Activated T-cell treated with anti-CD3 and anti-CD28 coated beads for 4 hours (primary cell): Measurements from ENCODE around the gene NDUFS4.
"Not testable (repeated sequence)": the region's sequence is repeated elsewhere in the genome, so short reads cannot be mapped to it uniquely, and the experiment has no call there.

ENCODE experiments used
- DNase-seq: peaks from one replicate; pipeline ENCODE4 v3.0.0-alpha.2; 2020

The NDUFS4 gene

DNA sequence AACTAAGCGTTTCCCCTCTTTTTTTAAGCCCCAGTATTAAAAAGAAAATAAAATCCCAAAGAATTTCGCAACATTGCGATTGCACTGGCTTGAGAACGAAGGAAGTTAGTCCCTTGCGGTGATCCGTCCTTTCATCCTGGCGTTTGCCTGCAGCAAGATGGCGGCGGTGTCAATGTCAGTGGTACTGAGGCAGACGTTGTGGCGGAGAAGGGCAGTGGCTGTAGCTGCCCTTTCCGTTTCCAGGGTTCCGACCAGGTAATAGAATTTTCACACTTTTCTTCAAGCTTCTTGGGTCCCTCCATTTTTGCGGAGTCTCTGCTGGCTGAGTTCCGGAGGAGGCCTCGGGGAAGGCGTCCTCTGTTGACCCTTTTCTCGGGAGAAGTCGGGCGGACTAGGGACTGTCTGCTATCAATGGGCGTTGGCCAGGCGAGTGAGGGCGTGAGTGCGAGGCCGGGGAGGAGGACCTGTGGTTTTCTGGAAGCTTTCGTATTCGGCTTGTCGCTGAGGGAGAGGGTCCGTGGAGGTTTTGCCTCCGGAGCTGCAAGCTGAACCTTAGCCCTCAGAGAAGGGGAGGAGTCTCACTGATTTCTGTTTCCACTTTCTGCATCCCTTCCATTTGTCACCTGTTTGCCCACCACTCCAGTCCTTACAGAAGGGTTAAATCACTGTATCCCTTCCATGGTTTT lies at the start of gene NDUFS4:
TSS of gene NDUFS4 (plus strand) at position 134 of the 686 bp plus-strand sequence. CDS start at position 158, 24 bp downstream.
- peak; percentile 73 for DNase-seq

DNA sequence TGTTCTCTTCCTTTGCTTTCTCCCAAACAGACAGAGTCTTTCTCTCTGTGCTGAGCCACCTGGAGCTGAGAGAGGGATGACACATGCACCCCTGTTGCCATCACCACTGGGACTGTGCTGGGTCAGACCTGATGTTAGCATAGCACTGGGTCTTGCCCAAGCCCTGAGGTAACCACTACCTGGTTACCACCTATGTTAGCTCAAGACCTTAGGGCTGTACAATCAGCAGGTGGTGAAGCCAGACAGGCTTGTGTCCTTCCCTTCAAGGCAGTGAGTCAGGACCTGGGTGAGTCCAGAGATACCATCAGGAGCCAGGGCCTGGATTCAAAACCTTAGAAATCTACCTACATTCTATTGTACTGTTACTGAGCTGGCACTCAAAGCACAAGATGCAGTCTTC lies 47.9 kb upstream of the NDUFS4 start:
- no peak for DNase-seq

DNA sequence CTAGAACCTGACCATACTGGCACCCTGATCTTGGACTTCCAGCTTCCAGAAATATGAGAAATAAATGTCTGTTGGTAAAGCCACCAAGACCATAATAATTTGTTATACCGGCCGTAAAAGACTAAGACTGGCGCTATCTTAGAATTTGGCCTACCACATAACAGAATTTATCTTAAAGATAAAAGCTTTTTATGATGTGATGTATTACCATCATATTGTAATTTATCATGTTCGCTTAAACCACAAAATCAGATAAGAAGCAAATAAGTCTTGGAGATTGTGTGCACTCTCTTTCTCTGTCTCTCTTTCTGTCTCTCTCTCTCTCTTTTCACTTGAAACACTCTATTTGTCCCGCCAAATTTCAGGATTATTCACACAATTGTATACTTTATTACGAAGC lies 44.5 kb upstream of the NDUFS4 start:
- no peak for DNase-seq

DNA sequence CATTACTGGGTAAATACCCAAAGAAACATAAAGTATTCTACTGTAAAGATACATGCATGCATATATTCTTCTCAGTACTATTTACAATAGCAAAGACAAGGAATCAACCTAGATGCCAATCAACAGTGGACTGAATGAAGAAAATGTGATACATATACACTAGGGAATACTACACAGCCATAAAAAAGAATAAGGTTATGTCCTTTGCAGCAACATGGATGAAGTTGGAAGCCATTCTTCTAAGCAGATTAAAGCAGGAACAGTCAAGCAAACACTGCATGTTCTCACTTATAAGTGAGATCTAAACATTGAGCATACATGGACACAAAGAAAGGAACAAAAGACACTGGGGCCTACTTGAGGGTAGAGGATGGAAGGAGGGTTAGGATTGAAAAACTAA lies 39.6 kb upstream of the NDUFS4 start:
- DNase-seq, result no peak

DNA sequence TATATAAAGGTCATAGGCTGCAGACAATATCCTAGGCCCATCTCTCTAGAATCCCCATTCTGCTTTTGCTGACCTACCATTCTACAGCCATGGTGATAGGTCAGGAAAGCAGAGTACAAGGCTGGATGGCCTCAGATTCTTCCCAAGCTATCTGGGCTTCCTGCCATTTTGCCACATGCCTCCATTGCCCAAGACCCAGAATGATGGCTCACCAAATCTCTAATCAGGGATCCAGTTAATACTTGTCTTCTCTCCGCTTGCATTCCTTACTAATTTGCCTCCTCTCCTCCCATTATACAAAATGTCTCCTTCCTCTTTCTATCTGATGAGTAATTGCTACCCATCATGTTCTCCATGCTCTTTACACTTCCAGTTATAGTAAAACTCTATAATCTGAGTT lies 22.7 kb upstream of the NDUFS4 start:
- DNase-seq, result no peak

DNA sequence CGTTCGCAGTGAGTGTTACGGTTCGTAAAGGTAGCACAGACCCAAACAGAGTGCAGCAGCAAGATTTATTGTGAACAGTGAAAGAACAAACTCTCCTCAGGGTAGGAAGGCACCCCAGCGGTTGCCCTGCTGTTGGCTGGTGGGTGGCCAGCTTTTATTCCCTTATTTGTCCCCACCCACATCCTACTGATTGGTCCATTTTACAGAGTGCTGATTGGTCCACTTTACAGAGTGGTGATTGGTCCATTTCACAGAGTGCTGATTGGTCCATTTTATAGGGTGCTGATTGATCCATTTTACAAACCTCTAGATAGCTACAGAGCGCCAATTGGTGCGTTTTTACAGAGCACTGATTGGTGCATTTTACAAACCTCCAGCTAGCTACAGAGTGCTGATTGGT lies 19.7 kb upstream of the NDUFS4 start:
- DNase-seq, result not testable (repeated sequence)

DNA sequence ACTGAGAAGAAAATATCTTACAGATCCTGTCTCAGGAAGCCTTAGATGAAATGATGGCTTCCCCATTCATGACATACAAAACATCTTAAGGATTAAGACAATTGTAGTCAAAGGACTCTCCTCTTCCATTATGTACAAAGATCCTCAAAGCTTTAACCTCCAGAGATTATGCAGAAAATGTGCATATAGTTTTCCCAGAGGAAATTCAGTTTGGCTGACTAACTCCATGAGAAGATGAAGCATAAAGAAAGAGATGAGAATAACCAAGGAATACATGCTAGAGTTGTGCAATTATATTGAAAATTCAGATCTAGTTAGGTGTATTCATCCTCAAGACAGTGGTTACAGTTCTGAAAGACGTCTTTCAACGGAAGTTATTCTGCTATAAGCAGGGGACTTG lies 18.6 kb upstream of the NDUFS4 start:
- no peak for DNase-seq

DNA sequence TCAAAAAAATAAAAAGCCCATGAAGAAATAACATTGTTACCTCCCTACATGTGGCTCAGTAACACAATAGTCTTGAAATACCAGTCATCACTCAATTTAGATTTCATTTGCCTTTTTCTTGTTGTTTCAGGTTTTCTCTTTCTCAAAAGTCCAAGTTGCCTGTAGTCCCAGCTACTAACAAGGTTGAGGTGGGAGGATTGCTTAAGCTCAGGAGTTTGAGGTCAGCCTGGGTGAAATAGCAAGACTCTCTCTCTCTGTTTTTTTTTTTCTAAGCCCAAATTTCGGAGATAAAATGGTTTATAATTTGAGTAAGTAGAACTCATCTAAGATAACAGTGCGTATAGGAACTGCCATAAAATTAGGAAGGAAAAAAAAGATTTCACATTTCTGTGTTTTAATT lies 17.5 kb upstream of the NDUFS4 start:
- DNase-seq, result no peak

DNA sequence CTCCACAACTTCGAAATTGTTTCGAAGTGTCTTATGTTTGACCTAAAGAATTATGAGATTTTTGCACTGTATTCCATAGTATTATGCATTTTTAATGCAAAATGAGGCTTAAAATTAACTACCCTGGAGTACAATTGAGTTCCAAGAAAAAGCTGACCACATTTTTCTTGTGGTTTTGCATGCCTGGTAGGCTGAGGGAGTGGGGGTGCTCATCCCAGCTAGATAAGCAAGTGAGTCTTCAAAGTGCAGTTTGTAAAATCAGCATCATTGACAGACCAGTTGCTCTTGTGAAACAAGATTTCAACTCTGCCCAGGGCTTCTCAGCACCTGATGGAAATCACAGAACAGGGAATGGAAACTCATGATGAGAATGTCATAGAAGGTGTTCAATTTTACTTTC lies 17.0 kb upstream of the NDUFS4 start:
- DNase-seq, result no peak

DNA sequence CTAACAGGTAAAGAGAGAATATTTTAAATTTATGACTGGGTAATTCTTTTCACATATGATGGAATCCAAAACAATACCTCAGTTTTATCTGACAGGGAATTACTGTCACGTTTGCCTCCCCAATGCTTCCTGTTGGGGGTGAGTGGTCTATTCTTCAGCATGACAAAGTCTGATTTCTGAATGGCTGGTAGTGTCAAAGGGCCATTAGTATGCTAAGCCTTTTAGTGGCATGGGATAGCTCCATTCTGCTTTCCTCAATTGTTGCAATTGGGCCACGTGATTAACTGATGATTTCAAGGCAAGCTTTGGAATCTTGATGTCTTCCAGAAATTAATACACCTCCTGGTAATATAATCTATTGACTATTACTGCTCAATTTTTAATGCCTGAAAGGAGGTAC lies 14.7 kb upstream of the NDUFS4 start:
- no peak for DNase-seq

DNA sequence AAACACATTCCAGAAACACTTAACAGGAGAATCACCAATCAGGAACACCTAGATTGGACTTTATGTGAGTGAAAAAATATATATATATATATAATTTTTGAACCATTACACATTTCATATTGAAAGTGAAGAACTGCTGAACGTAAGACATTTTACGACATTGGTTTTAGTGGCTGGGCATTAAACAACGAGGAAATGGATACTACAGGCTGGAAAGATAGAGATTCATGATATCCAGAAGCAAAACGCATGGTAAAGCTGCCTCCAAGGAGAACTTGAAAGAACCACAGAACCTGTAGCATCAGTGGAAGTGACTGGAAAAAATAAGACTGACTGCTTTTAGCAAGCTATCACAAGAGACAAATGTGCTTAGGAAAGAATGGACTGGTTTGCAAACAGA lies 13.2 kb upstream of the NDUFS4 start:
- no peak for DNase-seq

DNA sequence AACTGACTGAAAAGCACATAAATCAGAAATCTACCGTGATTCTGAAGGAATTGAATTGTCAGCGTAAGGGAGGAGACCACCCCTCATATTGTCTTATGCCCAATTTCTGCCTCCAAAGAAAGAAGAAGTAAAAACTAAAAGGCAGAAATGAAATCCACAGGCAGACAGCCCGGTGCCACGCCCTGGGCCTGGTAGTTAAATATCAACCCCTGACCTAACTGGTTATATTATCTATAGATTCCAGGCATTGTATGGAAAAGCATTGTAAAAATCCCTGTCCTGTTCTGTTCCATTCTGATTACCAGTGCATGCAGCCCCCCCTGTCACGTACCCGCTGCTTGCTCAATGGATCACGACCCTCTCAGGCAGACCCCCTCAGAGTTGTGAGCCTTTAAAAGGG lies 11.9 kb upstream of the NDUFS4 start:
- not testable (repeated sequence) for DNase-seq

DNA sequence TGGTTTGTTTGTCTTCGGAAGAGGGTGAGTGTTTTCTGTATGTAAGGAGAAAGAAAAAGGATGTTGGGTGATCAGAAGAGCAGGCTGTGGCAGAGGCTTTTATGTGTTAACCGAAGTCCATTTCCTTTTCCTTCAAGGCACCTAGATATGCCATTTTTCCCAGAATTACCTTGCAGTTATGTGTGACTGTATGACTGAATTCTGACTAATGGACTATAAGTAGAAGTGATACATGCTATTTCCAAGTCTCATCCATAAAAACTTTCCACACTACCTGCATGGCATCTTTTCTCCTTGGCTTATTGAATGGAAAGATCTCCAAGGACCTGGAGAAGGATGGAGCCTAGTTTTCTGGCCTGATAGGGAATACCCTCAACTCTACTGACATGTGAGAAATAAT lies 10.6 kb upstream of the NDUFS4 start:
- no peak for DNase-seq

DNA sequence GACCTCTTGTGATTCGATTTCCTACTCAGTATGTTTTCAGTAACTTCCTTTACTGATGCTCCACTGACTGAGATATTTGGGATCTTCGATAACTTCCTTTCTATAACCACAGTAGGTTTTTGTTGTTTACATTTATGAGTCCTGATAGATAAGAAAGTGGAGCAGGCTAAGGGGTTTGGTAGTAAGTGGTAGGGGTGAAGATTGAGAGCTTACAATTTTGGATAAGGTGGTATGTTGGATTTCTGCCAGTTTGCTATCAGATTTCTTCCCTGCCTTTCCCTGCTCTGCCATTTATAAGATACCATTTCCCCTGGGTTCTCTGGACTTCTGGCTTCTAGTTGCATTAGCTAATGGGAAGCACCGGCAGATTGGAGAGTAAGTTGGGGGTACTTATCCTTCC lies 7.9 kb upstream of the NDUFS4 start:
- DNase-seq, result no peak

DNA sequence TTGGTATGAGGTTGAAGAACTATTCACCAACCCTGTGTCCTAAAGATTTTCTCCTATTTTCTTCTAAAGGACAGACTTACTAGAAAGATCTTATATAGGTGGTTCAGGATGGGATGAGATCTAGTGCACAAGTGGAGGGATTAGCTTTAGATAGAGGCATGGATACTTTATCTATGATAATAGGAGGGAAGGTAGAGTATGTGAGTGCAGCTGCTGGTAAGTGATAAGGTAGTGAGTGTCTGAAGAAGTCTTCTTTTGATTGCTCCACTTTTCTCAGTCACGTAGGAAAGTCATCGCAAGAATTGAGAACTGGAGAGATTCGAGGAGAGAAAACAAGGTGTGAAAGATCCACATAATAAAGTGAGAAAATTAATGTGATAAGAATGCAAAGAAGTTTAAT lies 6.0 kb upstream of the NDUFS4 start:
- no peak for DNase-seq

DNA sequence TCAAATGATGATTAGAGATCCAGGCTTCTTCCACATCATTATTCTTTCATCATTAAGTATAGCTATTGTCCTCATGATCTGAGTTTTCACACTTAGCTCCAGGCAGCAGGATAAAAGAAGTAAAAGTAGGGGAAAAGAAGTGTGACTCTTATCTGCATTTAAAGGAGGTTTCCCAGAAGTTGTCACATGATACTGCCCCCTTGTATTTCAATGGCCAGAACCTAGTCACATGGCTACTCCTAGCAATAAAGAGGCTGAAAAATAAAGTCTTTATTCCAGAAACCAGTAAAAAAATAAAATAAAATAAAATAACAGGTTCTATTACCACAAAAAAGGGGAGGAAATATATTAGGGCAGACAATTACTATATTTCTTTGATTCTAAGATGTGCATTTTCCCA lies 5.3 kb upstream of the NDUFS4 start:
- no peak for DNase-seq

DNA sequence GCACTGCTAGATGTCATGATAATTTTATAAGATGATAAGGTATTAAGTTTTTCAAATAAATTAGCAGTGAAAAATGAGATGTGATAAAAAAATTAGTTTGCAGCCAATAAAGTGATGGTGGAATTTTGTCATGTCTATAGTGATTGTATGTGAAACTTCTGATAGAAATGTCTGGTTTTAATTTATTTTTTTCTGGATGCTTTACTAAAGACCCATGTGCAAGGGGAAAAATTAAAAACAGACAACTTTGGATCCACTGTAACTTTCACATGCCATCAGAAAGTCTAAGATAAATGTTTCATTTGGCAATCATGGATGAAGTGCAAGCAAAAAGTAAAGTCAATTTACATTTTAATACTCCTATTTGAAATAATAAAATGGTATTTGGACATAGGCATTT lies 4.4 kb upstream of the NDUFS4 start:
- no peak for DNase-seq

DNA sequence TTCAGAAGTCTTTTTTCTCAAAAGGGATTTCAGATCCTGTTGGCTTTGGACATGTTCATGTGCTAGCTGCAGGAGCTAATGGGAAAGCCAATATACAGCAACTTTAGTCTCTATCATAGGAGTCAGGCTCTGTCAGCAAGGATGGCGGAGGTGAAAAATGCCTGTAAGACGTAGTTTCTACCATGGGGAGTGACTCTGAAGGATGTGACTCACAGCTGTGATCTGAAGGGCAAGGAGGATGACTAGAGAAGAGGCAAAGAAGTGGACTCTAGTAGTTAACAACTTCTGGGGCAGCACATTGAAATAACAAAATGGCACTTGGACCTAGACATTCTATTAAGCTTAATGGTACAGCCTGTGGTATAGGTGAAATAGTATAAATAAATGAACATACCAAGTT lies 3.1 kb upstream of the NDUFS4 start:
- no peak for DNase-seq

DNA sequence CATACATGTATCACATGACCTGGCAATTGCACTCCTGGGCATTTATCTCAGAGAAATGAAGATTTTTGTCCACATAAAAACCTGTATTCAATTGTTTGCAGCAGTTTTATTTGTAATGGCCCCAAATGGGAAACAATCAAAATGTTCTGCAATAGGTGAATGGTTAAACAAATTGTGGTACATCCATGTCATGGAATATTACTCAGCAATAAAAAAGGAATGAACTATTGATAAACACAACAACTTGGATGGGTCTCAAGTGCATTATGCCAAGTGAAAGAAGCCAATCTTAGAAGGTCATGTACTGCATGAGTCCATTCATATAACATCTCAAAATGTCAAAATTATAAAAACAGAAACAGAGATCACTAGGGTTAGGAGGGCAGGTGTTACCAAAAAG lies 1.5 kb upstream of the NDUFS4 start:
- no peak for DNase-seq

DNA sequence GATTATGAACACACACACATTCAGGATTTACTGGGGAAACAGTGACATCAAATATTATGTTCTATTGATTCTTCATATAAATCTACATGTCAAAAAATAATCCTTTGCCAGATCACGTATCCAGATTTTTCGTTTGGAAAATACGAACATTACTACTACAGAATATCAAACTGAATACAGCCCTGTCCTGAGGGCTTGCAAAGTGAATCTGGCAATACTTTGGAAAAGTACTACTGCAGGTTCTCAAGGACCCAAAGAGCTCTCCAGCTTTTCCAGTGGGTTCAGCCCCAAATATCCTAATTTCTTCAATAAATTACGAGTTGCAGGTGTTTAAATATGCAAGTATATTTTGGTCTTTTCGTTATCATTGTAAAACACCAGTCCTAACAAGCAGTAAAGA lies 411 bp upstream of the NDUFS4 start:
- no peak for DNase-seq

DNA sequence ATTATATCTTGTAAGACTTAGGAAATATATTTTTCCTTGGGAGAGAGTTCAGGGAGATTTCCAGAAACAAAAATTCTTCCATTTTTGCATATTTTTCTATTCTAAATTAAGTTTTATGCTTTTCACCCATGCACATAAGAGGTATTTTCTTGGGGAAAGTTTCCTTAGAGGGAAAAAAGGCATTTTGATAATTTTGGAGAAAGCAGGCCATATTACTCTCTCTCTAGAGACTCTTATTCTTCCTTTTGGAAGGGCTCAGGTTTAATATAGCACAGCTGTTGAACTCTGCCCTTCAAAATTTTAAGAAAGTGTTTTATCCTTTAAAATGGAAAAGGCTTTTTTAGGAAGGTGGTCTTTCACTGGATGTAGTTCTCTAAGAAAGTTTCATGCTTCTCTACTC lies 8.0 kb downstream of the NDUFS4 start:
- DNase-seq, result no peak

DNA sequence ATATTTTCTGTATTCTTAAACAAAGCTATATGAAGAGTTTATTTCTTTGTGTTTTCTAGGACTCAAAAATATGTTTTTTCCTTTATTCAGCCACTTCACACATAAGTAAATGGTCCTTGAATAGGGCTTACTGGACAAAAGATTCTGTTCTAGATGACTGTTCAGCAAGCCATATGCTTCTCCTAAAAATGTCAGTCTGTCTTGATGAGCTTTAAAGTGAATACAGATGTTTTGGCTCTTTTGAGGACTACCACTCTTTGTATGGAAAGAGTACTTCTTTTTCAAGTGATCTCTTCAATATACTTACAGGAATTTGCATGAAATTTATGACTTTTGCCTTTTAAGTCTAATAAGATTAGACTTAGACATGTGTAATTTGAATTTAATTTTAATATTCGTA lies 8.4 kb downstream of the NDUFS4 start:
- DNase-seq, result no peak

DNA sequence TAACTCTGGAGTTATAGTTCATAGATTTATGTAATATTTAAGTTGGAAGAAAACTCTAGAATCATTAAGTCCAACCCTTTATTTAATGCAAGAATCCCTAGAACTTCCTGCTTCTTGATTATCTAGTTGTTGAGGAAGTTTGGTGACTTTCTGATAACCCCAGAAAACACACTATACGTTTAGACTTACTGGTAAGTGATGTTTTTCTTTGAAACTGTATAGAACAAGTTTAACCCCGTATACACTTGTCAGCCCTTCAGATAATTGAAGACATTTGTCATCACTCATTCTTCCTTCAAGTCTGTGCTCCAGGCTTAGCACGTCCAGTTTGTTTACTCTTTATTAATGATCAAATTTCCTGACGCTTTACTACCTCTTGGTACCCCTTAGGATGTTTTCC lies 9.0 kb downstream of the NDUFS4 start:
- DNase-seq, result no peak

DNA sequence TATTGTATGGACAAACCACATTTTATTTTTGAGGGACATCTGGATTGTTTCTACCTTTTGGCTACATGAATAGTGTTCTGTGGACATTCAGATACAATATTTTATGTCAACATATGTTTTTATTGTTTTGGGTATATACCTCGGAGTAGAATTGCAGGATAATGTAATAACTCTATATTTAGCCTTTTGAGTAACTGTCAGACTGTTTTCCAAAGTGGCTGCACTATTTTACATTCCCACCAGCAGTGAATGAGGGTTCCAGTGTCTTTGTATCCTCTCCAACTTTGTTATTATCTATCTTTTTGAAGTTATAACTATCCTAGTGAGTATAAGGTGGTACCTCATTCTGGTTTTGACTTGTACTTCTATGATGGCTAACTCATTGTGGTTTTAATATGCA lies 11.0 kb downstream of the NDUFS4 start:
- DNase-seq, result no peak

DNA sequence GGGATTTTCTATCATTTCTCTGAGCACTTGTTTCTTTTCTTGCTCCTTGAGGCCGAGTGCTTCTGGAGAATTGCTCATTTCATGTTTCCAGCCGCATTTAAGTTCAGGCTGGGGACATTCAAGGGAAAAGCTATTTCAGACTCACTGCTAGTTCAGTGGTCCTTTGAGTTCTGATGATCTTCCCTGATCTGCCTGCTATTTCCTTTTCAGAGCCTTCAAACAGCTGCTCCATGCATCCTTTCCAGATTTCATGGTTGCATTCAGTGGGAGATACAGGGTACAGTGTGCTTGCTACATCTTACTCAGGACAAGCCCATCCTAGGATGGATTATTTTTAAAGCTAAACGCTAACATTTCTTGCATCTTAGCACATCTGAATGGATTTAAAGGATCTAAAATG lies 14.7 kb downstream of the NDUFS4 start:
- DNase-seq, result no peak

DNA sequence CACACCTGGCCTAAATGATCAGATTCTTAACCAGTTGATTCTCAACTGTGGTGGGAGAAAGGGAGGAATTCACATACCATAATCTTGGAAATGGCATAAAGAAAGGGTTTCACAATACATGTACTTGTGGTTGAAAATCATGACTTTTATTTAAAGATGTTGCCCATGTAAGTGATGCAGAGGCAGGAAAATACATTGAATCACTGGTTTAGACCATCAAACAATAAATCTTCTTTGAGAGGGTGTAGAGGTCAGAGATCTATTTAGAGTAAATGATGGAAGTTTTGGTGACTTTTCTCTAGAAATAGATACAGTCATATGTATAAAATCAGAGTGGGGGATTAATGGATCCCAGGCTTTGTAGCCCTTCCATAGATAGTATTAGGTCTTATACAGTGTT lies 15.4 kb downstream of the NDUFS4 start:
- no peak for DNase-seq
